ENCODE results near the gene CCDC33. TPM values are rescaled to one million over a fixed set of nuclear protein-coding genes. Genes with fewer than 3 reads are reported as not detected.

CCDC33 gene
- total and polyA plus RNA-seq, 2 donors from 2014 or later = 0.63 TPM; not detected in 1

DNA sequence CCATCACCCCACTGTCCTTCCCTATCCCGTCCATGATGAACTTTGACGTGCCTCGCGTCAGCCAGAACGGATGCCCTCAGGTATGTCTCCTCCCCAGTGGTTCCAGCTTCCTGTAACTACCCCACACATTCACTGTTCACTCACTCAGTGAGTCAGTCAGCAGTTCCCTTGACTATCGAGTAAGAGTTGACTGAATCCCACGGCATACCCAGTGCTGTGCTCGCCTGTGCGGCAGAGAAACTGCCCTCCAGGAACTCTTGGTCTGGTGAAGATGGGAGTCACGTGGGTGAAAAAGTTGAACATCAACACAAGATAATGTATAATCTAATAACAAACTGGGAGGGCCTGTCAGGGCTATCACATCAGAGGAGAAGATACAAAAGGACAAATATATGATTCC is 36.7 kb downstream of the CCDC33 start:
- DNase-seq = no peak
- Histone ChIP-seq H3K4me3 (ENCODE audit: low read length in 3 of 3) (no peak overlapping the region), H3K4me1 (ENCODE audit: control insufficient read depth in 2 of 3, insufficient read depth in 2 of 3, low read depth in 1 of 3, low read length in 3 of 3) (no peaks in the 10 kb centered on the region), H3K9me3 (ENCODE audit: control insufficient read depth in 2 of 3, insufficient read depth in 1 of 3, low read length in 3 of 3) (no peaks in the 10 kb centered on the region), H3K9ac (ENCODE audit: low read length in 3 of 3) (no peak overlapping the region), H3K36me3 (ENCODE audit: control insufficient read depth in 2 of 3, insufficient read depth in 3 of 3, low read length in 3 of 3) (no peaks in the 10 kb centered on the region), H3K27me3 (ENCODE audit: control insufficient read depth, insufficient read depth, low read length) (no peaks in the 10 kb centered on the region), H3K27ac (ENCODE audit: low read depth in 2 of 2, low read length in 2 of 2) (no peak overlapping the region)
- intact Hi-C loops (cut with DNase I) = no loop called here
- TF ChIP-seq, protein P1, sequence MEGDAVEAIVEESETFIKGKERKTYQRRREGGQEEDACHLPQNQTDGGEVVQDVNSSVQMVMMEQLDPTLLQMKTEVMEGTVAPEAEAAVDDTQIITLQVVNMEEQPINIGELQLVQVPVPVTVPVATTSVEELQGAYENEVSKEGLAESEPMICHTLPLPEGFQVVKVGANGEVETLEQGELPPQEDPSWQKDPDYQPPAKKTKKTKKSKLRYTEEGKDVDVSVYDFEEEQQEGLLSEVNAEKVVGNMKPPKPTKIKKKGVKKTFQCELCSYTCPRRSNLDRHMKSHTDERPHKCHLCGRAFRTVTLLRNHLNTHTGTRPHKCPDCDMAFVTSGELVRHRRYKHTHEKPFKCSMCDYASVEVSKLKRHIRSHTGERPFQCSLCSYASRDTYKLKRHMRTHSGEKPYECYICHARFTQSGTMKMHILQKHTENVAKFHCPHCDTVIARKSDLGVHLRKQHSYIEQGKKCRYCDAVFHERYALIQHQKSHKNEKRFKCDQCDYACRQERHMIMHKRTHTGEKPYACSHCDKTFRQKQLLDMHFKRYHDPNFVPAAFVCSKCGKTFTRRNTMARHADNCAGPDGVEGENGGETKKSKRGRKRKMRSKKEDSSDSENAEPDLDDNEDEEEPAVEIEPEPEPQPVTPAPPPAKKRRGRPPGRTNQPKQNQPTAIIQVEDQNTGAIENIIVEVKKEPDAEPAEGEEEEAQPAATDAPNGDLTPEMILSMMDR (IDR thresholded peaks at IDR 0.05; ENCODE audit: borderline replicate concordance, extremely low read depth, insufficient read depth) = no peak
- FAIRE-seq = no peak

DNA sequence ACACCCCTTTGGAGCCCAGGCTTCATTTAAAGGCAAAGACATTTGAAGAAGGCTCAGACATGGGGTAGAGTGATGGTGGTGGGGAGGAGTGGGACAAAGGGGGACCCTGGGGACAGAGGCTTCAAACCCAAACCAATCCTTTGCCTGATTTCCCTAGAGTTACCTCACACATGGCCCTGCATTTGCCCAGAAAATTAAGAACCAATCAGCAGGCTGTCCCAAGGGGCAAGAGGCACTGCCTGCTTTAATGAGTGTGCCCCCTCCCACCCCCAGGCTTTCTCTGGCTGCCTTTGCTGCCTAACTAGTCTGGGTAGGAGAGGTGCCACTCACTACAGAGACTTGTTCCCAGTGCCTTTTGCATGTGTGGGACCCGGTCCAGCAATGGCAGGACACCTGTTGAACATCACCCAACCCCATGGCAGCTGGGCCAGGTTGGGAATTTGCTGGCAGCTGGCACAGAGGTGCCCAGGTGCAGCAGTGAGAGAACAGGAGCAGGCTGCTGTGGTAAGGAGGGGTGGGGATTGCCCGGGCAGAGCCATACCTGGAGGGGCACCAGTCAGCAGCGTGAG is 38.4 kb downstream of the CCDC33 start:
- intact Hi-C loops (cut with DNase I) = no loop called here
- Histone ChIP-seq H3K9me3 (ENCODE audit: control insufficient read depth in 2 of 3, insufficient read depth in 1 of 3, low read length in 3 of 3) (no peaks in the 10 kb centered on the region), H3K4me1 (ENCODE audit: control insufficient read depth in 2 of 3, insufficient read depth in 2 of 3, low read depth in 1 of 3, low read length in 3 of 3) (no peaks in the 10 kb centered on the region), H3K27ac (ENCODE audit: low read depth in 2 of 2, low read length in 2 of 2) (no peak overlapping the region), H3K27me3 (ENCODE audit: control insufficient read depth, insufficient read depth, low read length) (no peaks in the 10 kb centered on the region), H3K9ac (ENCODE audit: low read length in 3 of 3) (no peak overlapping the region), H3K4me3 (ENCODE audit: low read length in 3 of 3) (no peak overlapping the region), H3K36me3 (ENCODE audit: control insufficient read depth in 2 of 3, insufficient read depth in 3 of 3, low read length in 3 of 3) (no peaks in the 10 kb centered on the region)
- FAIRE-seq = no peak
- no peak for DNase-seq
- TF ChIP-seq, protein P1 (IDR thresholded peaks at IDR 0.05; ENCODE audit: borderline replicate concordance, extremely low read depth, insufficient read depth) = no peak

DNA sequence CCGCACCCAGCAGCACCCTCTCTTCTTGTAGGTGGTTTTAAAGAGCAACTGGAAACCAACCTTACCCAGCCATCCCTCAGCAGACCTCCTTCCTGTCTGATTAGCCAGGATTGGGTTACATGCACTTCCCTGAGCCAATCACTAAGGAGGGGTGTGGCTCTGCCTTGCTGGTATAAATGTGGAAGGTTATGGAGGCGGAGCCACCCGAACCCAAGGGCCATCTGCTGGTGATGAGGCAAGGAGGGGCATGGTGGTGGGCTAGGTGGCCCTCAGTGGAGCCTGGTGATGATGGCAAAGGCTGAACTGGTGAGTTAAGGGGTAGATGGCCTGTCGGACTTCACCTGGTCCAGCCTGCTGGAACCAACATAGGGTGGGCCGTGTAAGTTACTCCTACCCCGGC is 39.8 kb downstream of the CCDC33 start:
- no peak overlapping the region for H3K27ac ChIP-seq (ENCODE audit: low read depth in 2 of 2, low read length in 2 of 2)
- H3K9me3 ChIP-seq (ENCODE audit: control insufficient read depth in 2 of 3, insufficient read depth in 1 of 3, low read length in 3 of 3) = no peaks in the 10 kb centered on the region
- TF ChIP-seq, protein P1 (IDR thresholded peaks at IDR 0.05; ENCODE audit: borderline replicate concordance, extremely low read depth, insufficient read depth) = no peak
- DNase-seq = no peak
- no peak overlapping the region for H3K4me3 ChIP-seq (ENCODE audit: low read length in 3 of 3)
- H3K27me3 ChIP-seq (ENCODE audit: control insufficient read depth, insufficient read depth, low read length) = no peaks in the 10 kb centered on the region
- intact Hi-C loops (cut with DNase I) = no loop called here
- no peak for FAIRE-seq
- H3K4me1 ChIP-seq (ENCODE audit: control insufficient read depth in 2 of 3, insufficient read depth in 2 of 3, low read depth in 1 of 3, low read length in 3 of 3) = no peaks in the 10 kb centered on the region
- H3K9ac ChIP-seq (ENCODE audit: low read length in 3 of 3) = no peak overlapping the region
- no peaks in the 10 kb centered on the region for H3K36me3 ChIP-seq (ENCODE audit: control insufficient read depth in 2 of 3, insufficient read depth in 3 of 3, low read length in 3 of 3)

DNA sequence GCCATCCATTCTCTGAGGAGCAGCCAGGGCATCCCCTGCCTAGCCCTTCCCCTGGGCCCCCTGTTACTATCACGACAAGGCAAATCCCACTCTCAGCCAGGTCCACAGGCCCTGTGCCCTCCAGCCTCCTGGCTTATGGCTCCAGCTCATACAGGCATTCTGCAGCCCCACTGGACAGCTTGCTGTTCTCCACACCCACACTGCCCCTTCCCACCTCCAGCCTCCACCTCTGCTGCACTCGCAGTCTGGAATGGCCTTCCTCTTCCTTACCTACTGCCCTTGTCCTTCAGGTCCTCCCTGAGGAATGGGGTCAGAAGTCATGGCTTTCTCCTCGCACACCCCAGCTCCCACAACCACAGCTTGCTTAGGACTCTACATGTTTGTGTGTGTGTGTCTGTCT is 40.4 kb downstream of the CCDC33 start:
- intact Hi-C loops (cut with DNase I) = no loop called here
- Histone ChIP-seq H3K4me3 (ENCODE audit: low read length in 3 of 3) (no peak overlapping the region), H3K9ac (ENCODE audit: low read length in 3 of 3) (no peak overlapping the region), H3K36me3 (ENCODE audit: control insufficient read depth in 2 of 3, insufficient read depth in 3 of 3, low read length in 3 of 3) (no peaks in the 10 kb centered on the region), H3K9me3 (ENCODE audit: control insufficient read depth in 2 of 3, insufficient read depth in 1 of 3, low read length in 3 of 3) (no peaks in the 10 kb centered on the region), H3K27ac (ENCODE audit: low read depth in 2 of 2, low read length in 2 of 2) (no peak overlapping the region), H3K4me1 (ENCODE audit: control insufficient read depth in 2 of 3, insufficient read depth in 2 of 3, low read depth in 1 of 3, low read length in 3 of 3) (no peaks in the 10 kb centered on the region), H3K27me3 (ENCODE audit: control insufficient read depth, insufficient read depth, low read length) (no peaks in the 10 kb centered on the region)
- DNase-seq = no peak
- FAIRE-seq = no peak
- TF ChIP-seq, protein P1 (IDR thresholded peaks at IDR 0.05; ENCODE audit: borderline replicate concordance, extremely low read depth, insufficient read depth) = no peak
